Activated CD8-positive, alpha-beta memory T cell treated with anti-CD3 and anti-CD28 coated beads, Interleukin-2, amount 50 U/mL, for 24 hours (primary cell): ENCODE results near the gene PABPN1.

ENCODE experiments used
- DNase-seq: peaks from one replicate; pipeline ENCODE4 v3.0.0-alpha.2; 2020; ENCODE audit errors: extremely low read depth

The PABPN1 gene

DNA sequence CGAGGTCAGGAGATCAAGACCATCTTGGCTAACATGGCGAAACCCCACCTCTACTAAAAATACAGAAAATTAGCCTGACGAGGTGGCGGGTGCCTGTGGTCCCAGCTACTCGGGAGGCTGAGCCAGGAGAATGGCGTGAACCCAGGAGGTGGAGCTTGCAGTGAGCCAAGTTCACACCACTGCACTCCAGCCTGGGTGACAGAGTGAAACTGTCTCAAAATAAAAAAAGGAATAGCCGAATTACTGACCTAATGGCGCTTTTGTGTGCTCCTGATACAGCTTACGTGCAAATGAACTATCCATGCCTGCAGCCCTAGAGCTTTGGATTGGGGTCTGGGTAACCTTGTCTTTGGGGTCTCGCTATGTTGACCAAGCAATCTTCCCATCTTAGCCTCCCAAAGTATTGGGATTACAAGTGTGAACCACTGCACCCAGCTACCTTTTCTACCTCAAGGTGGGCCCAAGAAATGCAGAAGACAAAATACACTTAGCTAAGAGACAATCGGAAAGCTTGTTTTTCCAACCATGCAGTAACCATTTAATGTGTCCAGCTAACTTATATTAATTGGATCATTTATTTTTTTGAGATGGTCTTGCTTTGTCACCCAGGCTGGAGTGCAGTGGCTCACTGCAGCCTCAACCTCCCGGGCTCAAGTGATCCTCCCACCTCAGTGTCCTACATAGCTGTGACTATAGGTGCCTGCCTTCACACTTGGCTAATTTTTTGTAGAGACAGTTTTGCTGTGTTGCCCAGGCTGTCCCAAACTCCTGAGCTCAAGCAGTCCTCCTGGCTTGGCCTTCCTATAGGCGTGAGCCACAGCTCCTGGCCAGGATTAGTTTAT, 5.5 kb downstream of the PABPN1 start:
- DNase-seq, result no peak

DNA sequence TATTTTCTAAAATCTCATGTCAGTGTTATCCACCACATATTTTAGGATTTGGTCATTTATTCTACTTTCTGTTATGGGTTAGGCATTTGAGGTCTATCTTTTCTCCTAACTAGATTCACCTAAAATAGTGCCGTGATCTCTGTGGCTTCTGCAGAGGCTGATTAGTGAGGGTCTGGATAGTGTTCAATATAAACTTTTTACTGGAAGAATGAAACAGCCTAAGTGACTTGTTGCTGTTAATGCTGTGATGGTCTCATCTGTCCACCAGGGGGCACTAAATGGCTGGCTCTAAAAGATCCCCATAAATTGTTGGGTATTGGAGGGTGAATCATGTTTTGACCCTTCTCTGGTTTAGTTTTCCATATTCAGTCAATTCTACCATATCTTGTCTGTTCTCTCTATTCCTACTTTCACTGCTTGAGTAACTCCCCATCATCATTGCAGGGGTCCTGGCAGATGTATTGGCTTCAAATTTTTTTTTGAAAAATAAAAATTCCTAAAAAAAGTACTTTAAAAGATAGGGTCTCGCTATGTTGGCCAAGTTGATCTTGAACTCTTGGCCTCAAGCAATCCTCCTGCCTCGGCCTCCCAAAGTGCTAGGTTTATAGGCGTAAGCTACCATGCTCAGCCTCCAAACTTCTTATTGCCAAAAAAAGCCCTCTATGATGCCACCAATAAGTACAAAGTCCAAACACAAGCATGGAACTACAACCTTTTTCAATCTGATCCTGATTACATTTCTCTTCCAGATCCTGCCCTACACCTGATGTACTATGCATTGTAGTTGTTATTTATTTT, 6.9 kb downstream of the PABPN1 start:
- peak; percentile 28 for DNase-seq

DNA sequence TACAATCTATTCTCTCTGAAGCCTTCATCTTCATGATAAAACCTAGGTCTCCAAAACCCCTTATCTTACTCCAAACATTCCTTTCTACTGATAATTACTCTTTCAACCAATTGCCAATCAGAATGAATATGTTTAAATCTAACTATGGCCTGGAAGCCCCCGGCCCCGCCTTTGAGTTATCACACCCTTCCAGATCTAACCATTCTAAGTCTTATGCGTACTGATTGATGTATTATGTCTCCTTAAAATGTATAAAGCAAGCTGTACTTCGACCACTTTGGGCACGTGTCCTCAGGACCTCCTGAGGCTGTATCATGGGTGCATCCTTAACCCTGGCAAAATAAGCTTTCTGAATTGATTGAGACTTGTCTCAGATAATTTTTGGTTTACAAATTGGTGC, 14.4 kb downstream of the PABPN1 start:
- DNase-seq, result no peak

DNA sequence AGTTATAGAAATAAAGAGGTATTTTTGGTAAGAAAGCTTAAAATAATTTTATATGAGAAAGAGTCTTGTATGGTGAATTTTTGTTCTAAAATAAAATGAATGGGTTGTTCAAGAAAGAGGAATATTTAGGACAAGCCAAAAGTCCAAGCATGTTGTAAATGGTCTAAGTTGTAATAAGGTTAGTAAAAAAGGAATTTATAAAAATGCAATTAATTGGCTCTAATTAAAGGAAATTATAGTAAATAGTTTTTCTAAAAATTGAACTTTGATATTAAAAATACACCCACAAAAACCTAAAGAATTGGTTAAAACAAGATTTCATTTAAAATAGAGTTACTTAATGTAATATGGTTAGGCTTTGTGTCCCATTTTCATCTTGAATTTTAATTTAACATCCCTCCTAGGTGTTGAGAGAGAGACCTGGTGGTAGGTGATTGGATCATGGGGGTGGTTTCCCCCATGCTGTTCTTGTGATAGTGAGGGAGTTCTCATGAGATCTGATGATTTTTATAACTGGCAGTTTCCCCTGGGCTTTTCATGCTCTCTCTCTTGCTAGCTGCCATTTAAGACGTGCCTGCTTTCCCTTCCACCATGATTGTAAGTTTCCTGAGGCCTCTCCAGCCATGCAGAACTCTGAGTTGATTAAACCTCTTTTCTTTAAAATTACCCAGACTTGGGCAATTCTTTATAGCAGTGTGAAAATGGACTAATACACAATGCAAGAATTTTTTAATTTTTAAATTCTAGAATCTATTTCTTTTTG, 18.4 kb downstream of the PABPN1 start:
- DNase-seq, result no peak

DNA sequence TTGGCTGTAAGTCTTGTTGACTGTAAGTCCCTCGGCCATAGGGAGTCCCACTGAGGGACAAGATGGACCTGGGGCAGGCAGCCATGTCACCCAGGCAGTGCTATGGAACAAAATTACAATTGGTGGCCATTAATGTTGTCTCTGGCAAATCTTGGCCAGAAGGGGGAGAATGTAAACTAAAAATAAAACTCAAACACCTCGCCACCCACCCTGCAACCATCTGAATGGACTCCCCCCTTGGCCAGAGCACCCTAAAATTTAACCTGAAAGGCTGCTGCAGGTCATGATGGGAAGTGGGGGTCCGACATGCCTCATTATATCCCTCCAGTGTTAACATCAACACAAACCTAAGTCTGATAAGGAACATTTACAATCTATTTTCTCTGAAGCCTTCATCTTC, 23.2 kb downstream of the PABPN1 start:
- no peak for DNase-seq

DNA sequence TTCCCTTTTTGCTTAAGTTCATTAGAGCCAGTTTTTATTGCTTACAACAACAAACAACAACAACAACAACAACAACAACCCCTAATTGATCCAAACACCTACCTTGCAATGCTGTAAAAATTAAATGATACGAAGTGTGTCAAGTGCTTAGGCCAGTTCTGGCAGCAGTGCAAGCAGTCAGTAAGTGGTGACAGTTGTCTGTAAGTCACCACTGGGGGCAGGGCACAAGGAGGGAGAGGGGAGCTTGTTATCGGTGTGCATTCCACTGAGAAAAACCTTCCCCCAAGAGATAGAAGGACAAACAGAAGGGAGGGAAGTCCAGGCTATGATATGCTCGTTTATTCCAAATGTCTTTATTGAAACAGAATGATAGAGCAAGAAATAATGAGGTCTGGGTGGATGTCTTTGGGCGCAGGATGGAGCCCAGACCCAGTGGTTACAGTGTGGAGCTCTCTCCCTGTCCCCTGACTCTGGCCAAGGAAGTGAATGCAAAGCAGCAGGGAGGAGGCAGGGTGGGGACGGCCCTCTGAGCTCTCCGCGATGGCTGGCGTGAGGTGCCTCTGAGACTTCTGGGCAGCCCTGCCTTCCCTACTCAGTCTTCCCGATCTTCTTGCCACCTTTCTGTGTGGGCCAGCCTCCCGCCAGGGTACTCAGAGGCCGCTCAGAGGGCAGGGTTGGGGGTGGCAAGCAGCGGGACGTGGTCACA, 24.9 kb downstream of the PABPN1 start:
- no peak for DNase-seq

DNA sequence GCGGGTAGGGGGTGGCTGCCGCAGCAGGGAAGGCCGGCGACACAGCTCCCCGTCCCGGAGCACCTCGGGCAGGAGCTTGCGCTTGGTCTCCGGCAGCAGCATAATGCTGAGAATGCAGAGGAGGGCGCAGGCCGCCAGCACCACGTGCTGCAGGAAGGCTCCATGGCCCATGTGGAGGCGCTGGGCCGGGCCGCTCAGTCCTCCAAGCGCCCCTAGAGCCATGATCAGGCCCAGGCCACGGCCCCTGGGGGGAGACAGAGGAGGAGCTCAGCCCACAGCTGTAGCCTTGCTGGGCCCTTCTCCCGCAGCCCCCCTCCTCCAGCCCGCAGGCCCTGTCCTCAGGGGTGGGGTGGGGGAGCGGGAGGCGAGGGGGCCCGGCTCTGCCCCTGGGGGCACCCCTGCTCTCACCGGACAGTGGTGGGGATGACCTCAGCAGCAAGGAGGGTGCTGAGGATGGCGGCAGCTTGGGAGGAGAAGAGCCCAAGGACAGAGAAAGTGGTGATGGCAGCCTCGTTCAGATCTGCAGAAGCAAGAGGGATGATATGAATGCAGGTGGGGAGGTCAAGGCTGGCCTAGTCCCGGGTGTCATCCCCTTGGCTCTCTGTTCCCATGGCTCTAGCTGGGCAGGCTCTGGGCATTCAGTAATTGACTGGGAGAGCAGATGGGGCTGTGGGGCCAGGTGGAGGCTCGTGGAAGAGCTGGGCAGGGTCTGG, 25.6 kb downstream of the PABPN1 start:
- DNase-seq, result no peak

DNA sequence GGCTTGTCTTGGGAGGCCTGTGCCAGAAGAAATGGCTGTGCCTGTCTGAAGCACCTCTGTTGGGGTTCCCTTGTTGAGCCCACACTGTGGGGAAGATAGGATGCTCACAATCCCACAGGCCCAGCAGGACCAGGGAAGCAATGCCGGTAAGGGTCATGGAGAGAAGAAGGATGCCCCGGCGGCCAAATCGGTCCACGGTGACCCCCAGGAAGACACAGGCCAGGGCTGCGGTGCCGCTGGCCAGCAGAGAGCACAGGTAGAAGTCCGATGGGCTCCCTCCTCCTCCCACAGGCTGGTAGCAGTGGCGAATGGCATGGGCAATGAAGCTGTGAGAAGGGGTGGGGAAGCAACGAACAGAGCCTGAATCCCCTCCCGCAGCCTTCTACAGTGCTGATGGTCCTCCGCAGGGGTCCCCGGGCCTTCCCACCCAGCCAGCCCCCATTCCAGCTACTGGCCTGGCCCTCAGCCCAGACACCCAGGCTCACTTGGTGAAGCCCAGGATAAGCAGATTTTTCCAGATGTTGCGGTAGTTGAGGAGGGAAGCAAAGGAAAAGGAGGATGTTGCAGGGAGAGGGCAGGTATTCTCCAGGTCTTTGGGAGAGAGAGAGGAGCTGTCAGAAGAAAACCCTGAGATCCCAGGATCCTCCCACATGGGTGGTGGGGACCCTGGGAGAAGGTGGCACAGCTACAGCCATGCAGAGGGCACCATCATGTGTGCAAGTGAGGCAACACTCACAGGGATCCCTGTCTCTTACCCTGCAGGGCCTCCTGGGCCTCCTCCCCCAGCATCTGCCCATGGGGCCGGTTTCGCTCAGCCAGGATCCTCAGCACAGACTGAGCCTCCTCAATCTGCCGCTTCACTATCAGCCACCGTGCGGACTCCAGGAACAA, 26.4 kb downstream of the PABPN1 start:
- DNase-seq, result no peak

DNA sequence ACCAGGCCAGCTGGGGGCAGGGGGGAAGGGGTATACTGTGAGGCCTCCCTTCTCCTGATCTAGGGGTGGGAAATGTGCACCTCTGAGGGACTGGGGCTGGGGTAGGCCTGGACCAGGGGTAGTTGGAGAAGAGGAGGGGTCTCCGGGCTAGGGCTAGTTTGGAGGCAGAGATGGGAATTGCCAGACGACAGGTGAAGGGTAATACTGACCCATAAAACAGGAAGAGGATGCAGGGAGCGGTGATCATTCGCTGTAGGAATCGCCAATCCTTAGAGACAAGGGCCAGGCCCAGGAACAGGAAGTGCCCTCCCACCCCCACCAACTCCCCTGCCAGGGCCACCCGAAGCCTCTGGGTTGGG, 27.0 kb downstream of the PABPN1 start:
- no peak for DNase-seq

DNA sequence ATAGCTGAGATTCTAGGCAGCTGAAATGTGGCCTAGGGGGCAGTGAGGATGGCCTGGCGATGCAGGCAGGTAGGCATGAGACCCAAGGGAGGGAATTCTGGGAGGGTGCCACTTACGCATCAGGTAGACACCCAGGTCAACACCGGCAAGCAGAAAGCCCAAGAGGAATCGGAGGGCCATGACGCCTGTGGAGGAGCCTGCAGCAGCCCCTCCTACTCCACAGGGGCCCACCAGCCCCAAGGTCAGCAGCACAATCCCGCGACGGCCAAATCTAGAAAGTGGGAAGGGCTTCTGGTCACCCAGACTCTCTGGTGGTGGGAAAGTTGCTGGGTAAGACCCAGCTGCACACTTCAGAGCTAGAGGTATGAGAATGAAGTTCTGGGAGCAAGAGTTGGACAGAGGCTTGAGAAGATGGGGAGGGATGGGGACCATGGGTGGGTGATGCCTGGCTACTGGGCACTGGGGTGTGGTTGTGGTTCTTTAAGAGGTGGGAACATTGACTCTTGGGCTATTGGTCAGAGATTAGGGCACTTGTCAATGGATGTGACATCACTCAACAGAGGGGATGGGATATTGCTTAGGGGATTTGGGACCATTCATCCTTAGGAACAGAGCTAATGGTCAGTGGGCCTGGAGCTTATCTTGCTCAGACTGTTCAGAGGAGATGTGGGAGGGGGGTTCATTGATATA, 28.0 kb downstream of the PABPN1 start:
- DNase-seq, result no peak

DNA sequence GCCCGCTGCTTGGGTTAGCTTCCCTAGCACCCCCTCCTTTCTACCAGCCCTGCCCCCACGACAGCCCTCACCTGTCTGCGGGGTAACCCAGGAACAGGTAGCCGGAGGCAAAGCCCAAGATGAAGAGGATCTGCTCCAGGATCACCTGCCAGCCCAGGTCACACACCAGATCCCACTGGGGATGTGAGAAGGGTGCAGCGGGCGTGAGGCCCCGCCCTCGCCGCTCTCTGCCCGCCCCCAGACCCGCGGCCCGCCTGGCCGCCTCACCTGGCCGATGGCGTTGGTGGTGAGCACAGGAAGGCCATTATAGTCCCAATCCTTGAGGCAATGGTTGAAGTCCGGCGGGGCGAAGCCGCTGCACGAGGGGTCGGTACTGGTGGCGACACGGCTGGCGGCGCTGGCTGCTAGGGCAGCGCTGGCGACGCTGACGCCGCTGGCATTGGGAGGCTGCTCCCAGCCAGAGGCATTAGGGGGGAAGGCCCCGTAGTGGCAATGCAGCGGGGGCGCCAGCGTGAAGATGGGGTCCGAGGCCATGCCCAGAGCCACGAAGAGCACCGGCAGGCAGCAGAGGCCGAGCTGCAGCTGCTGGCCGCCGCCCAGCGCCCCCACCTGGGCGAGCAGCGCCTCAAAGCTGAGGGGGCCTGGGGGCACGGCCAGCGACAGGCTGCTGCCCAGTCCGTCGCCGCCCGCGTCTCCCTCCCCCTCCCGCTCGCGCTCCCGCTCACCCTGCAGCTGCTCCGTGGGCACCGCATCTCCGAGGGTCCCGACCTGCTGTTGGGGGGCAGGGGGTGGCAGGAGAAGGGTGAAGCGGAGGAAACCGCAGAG, 30.6 kb downstream of the PABPN1 start:
- no peak for DNase-seq

DNA sequence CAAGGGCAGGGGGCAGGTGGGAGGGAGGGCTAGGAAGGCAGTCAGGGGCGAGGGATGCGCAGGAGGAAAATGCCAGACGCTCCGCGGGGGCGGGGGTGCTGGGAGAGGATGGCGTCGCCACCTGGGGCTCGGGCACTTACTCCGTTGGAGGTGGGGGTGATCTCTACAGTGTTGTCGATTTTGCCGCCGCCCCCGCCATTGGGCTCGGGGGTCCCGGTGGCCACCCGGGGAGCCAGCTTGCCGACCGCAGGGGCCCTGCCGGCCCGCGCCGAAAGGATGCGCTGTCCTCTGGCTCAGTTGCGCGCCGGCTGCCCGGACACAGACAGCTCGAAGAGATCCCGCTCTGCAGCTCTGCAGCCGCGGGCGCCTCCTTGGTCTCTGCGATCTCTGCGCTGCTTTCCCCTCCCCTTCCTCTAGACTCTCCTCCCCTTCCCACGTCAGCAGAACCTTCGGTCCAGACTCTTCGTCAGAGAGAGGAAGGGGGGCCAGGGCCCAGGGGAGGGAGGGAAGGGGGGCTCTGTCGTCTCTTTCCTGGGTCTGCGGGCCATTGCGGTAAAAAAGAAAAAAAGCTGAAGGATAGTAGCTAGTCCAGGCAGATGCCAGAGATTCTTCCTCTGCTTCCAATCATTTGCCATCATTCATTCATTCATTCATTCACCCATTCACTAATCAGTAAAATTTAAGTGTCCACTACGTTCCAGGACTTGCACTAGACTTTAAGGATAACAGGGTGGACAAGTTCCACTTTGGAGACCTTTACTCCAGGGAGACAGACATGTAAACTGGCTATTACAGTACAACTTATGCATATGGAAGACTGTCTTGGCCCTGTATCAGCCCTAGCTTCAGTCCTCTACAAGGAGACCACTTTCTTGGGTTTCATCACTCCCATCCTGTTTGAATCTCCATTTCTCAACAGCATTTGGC, 31.5 kb downstream of the PABPN1 start, which contains the start of gene SLC22A17:
Gene SLC22A17 (minus strand): TSS at position 382 of the 927 bp plus-strand sequence.
- no peak for DNase-seq

DNA sequence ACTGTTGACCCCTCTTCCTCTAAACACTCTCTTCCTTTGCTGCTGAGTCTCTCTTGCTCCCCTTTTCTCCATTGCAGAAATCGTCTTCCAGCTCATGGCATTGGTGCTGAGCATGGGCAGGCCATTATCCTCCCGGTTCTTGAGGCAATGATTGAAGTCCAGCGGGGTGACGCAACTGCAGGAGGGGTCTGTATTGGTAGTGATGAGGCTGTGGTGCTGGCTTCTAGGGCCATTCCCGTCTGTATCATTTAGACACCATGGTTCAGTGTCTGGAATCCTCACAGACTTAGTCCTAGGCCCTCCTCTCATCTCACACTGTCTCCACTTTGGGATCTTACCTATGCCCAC, 32.1 kb downstream of the PABPN1 start:
- DNase-seq, result no peak

DNA sequence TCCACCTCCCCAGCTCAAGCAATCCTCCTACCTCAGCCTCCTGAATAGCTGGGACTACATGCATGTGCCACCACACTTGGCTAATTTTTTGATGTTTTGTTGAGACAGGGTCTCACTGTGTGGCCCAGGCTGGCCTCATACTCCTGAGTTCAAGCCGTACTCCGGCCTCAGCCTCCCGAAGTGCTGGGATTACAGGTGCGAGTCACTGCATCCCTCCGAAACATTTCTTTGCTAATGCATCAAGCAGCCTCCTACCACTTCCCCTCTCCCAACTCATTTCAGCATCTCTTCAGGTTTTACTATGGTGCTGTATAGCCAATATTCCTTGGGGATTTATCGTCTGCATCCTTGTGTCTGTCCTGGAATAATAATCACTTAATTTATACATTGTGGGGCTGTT, 33.7 kb downstream of the PABPN1 start:
- DNase-seq, result no peak

DNA sequence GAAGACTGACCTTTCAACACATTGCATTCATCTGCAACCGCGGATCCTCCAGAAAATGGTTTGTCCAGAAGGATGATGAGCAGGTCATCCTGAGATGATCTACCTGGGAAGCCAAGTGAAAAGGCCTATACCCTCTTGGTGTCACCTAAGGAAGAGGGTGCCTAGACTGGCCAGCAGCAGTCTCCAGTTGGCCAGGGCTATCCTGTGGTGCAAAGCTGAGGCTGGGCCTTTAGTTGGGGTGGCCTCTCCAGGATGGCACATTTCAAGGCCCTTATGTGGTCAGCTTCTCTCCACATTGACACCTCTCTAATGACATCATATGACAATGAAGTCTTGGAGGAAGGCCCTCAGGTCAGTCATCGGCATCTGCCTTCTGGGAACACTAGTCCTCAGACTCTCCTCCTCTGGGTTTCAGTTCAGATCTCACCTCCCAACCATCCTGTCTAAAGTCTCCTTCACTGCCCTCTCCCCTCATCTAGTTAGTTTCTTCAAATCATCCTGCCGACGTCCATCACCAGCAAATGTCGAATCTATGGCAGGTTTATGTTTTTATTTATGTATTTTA, 34.7 kb downstream of the PABPN1 start:
- no peak for DNase-seq

DNA sequence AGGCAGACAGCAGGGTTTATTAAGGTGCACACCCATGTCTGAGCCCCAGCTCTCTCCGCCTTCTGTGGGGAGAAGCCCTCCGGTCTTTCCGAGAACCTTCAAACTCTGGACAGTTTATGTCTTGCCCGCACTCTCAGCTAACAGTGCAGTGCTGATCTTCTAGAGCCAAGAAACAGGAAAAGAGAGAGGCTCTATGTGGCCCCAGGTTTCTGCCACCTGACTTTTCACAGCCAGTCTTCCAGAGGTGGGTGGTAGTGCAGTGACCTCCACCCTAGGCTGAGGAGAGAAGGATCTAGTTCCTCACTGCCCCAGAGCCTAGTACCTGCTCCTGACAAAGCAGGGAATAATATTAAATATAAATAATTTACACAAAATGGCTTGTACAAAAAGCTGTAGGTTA, 35.4 kb downstream of the PABPN1 start:
- DNase-seq, result no peak

DNA sequence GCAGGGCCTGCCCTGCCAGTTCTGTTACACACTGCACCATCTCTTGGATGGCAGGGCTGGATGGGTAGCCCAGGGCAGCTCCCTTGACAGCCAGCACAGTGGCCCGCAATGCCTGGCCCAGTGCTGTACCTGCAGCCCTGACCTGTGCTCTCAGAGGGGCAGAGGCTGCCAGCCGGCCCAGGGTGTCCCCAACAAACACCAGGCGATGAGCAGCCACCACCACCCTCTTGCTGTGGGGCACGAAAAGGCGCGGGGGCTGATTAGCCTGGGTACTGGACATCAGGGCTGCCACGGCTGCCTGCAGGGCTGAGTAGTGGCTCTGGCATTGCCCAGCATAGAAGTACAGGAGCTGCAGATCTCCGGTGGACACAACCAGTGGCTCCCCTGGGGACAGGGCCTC, 36.0 kb downstream of the PABPN1 start:
- no peak for DNase-seq
